ENCODE data around the gene ING5. TPM values are rescaled to one million over a fixed set of nuclear protein-coding genes. Genes with fewer than 3 reads are reported as not detected.

ING5 gene
- total RNA-seq, 2 experiments from 2014 or later: 65.4 to 90.9 TPM

DNA sequence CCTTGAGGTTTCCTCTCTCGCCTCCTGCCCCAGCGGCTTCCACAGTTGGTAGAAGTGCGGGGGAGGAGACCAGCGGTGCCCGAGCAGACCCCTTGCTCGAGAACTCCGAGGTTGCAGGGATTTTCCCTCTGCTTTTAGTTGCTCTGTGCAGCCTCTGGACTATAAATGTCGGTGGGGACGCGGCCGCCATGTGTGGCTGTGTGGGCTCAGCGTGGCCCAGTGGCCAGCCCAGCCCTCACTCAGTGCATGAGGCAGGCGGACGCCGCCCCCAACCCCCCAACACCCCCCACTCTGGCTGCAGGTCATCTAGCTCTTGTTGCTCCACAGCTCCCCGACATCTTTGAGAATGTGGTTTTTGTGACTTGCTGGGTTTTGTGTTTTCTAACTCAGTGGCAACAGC, 17.3 kb downstream of the ING5 start:
- DNase-seq (ENCODE audit: low spot score): no peak
- intact Hi-C loops (cut with micrococcal nuclease; ENCODE audit: unreplicated experiment): no loop called here
- H3K79me2 ChIP-seq (ENCODE audit: insufficient read depth, low read depth, low read length): no peaks in the 10 kb centered on the region
- no TSS peak for BruUV-seq (replicated peaks)
- H4K20me1 ChIP-seq (ENCODE audit: insufficient read depth, low read length): no peaks in the 10 kb centered on the region
- no peaks in the 10 kb centered on the region for H3K4me1 ChIP-seq (ENCODE audit: insufficient read depth, low read length, poor library complexity, severe bottlenecking)
- no peak overlapping the region for H2AFZ ChIP-seq (ENCODE audit: low read length)
- peaks cover 11% of the 10 kb centered on the region; the same call in 1 of the 2 replicates for H3K9me3 ChIP-seq (ENCODE audit: low read length)
- no peak overlapping the region for H3K4me3 ChIP-seq (ENCODE audit: low read depth, low read length, poor library complexity, severe bottlenecking)
- no peaks in the 10 kb centered on the region for H3K9me2 ChIP-seq (ENCODE audit: insufficient read depth, low read length)
- peaks cover 86% of the 10 kb centered on the region for H3K36me3 ChIP-seq (ENCODE audit: insufficient read depth, low read length)
- H3K27ac ChIP-seq (ENCODE audit: low read depth, low read length, poor library complexity, severe bottlenecking): no peak overlapping the region
- ChIA-PET CTCF (ENCODE audit: unreplicated experiment) (no interaction called here), POLR2A (interaction anchor here (0.6 kb wide), 1 partner anchor 68 kb away, joined by 3 read pairs; no protein-coding TSS in a partner anchor)
- H3K4me2 ChIP-seq (ENCODE audit: low read length): no peak overlapping the region
- TF ChIP-seq CTCF (conservative IDR thresholded peaks at IDR 0.05; ENCODE audit: low read length) (no peak), EZH2phosphoT487 (IDR thresholded peaks at IDR 0.05; ENCODE audit: borderline replicate concordance, low read depth, low read length) (no peak)

GRCh38 chr2:241720099-241720498, 18.3 kb downstream of the ING5 start:
- Histone ChIP-seq H4K20me1 (ENCODE audit: insufficient read depth, low read length) (no peaks in the 10 kb centered on the region), H3K9me3 (ENCODE audit: low read length) (peaks cover 11% of the 10 kb centered on the region; the same call in 1 of the 2 replicates), H3K9me2 (ENCODE audit: insufficient read depth, low read length) (no peaks in the 10 kb centered on the region), H3K4me2 (ENCODE audit: low read length) (no peak overlapping the region), H3K36me3 (ENCODE audit: insufficient read depth, low read length) (peaks cover 86% of the 10 kb centered on the region), H3K4me1 (ENCODE audit: insufficient read depth, low read length, poor library complexity, severe bottlenecking) (no peaks in the 10 kb centered on the region), H3K79me2 (ENCODE audit: insufficient read depth, low read depth, low read length) (no peaks in the 10 kb centered on the region), H3K4me3 (ENCODE audit: low read depth, low read length, poor library complexity, severe bottlenecking) (no peak overlapping the region), H2AFZ (ENCODE audit: low read length) (no peak overlapping the region), H3K27ac (ENCODE audit: low read depth, low read length, poor library complexity, severe bottlenecking) (no peak overlapping the region)
- CTCF ChIA-PET (ENCODE audit: unreplicated experiment): no interaction called here
- BruUV-seq (replicated peaks): no TSS peak
- no peak for DNase-seq (ENCODE audit: low spot score)
- no peak for TF ChIP-seq CTCF (conservative IDR thresholded peaks at IDR 0.05; ENCODE audit: low read length)
- no peak for TF ChIP-seq EZH2phosphoT487 (IDR thresholded peaks at IDR 0.05; ENCODE audit: borderline replicate concordance, low read depth, low read length)
- intact Hi-C loops (cut with micrococcal nuclease; ENCODE audit: unreplicated experiment): no loop called here
- POLR2A ChIA-PET: no interaction called here

- no TSS peak for BruUV-seq (replicated peaks)
- Histone ChIP-seq H3K9me3 (ENCODE audit: low read length) (peaks cover 11% of the 10 kb centered on the region; the same call in 1 of the 2 replicates), H3K36me3 (ENCODE audit: insufficient read depth, low read length) (peaks cover 84% of the 10 kb centered on the region), H3K4me2 (ENCODE audit: low read length) (no peak overlapping the region), H3K4me1 (ENCODE audit: insufficient read depth, low read length, poor library complexity, severe bottlenecking) (no peaks in the 10 kb centered on the region), H2AFZ (ENCODE audit: low read length) (no peak overlapping the region), H3K79me2 (ENCODE audit: insufficient read depth, low read depth, low read length) (no peaks in the 10 kb centered on the region), H3K4me3 (ENCODE audit: low read depth, low read length, poor library complexity, severe bottlenecking) (no peak overlapping the region), H4K20me1 (ENCODE audit: insufficient read depth, low read length) (no peaks in the 10 kb centered on the region), H3K27ac (ENCODE audit: low read depth, low read length, poor library complexity, severe bottlenecking) (no peak overlapping the region), H3K9me2 (ENCODE audit: insufficient read depth, low read length) (no peaks in the 10 kb centered on the region)
- no peak for TF ChIP-seq EZH2phosphoT487 (IDR thresholded peaks at IDR 0.05; ENCODE audit: borderline replicate concordance, low read depth, low read length)
- TF ChIP-seq CTCF (conservative IDR thresholded peaks at IDR 0.05; ENCODE audit: low read length): no peak
- CTCF ChIA-PET (ENCODE audit: unreplicated experiment): no interaction called here
- POLR2A ChIA-PET: interaction anchor here (0.5 kb wide), 1 partner anchor 14 kb away, joined by 5 read pairs; no protein-coding TSS in a partner anchor
- intact Hi-C loops (cut with micrococcal nuclease; ENCODE audit: unreplicated experiment): no loop called here
- DNase-seq (ENCODE audit: low spot score): no peak
These were observed 18.7 kb downstream of the ING5 start for GRCh38 chr2:241720560-241720959.

All from OCI-LY7 (cell line).